T-cell (primary cell): ENCODE results near the gene UBE2G1. TPM values are rescaled to one million over a fixed set of nuclear protein-coding genes. Genes with fewer than 3 reads are reported as not detected.

Experiments
- ATAC-seq, 4 experiments: fragments of 200-7000 bp in 3 of 4; fragments of 150-1000 bp in 1 of 4; cut with Tn5 transposase; replicated peaks in 1 of 4; 1 replicate in 3 of 4; 2 replicates in 1 of 4; pipeline ENCODE4 v1.10.0; 2021; ENCODE audit warnings: moderate library complexity in 3 of 4, mild to moderate bottlenecking in 2 of 4, moderate number of reproducible peaks in 1 of 4
- CTCF ChIA-PET, 2 donors: fragments of 300-600 bp; sonication (Branson Sonifier 250); formaldehyde crosslinking; loops; one replicate each; lab custom pipeline; 2022; ENCODE audit warnings: antibody characterized with exemption in 2 of 2; lab: Charles Lee
- POLR2A ChIA-PET, 2 donors: fragments of 300-600 bp; sonication (Branson Sonifier 250); formaldehyde crosslinking; loops; one replicate each; lab custom pipeline; 2022; ENCODE audit warnings: antibody characterized with exemption in 2 of 2; lab: Charles Lee
- DNase-seq, 35 experiments: peaks; one replicate each; pipeline versions ENCODE4 v3.0.0 to v3.0.0-alpha.2; 2013 to 2023
- H3K27ac ChIP-seq: one replicate; pipeline ENCODE4 v1.5.1; 2013; ENCODE audit warnings: low read length
- H3K27me3 ChIP-seq, 2 experiments: replicated peaks in 1 of 2; 1 replicate in 1 of 2; 2 replicates in 1 of 2; pipeline versions ENCODE4 v1.6.1 to v1.7.0; 2013; ENCODE audit warnings: low read length in 1 of 2, mixed read lengths in 1 of 2; ENCODE audit not compliant: control insufficient read depth in 2 of 2, insufficient read depth in 2 of 2; ENCODE audit errors: extremely low read depth in 1 of 2
- H3K36me3 ChIP-seq, 2 donors: 1 replicate in 1 of 2; 2 replicates in 1 of 2; pipeline versions ENCODE4 v1.6.1 to v1.7.0; 2013; ENCODE audit warnings: low read length in 1 of 2; ENCODE audit not compliant: control insufficient read depth in 2 of 2, insufficient read depth in 1 of 2; ENCODE audit errors: extremely low read depth in 1 of 2
- H3K4me1 ChIP-seq, 2 experiments: 1 replicate in 1 of 2; 2 replicates in 1 of 2; pipeline versions ENCODE4 v1.6.1 to v1.7.0; 2013; ENCODE audit warnings: low read length in 2 of 2, mixed read lengths in 1 of 2; ENCODE audit not compliant: insufficient read depth in 2 of 2, control insufficient read depth in 1 of 2; ENCODE audit errors: extremely low read depth in 1 of 2
- H3K4me3 ChIP-seq, 2 donors: 1 replicate in 1 of 2; 2 replicates in 1 of 2; pipeline versions ENCODE4 v1.5.1 to v1.7.0; 2013; ENCODE audit warnings: mild to moderate bottlenecking in 2 of 2, low read length in 1 of 2, moderate library complexity in 1 of 2; ENCODE audit not compliant: control insufficient read depth in 1 of 2; ENCODE audit errors: extremely low read depth in 1 of 2
- H3K9me3 ChIP-seq: 2 replicates; pipeline ENCODE4 v1.7.0; 2013
- H3K27ac Mint-ChIP-seq, 2 donors: one replicate each; pipeline ENCODE4 v1.8.0; 2020 to 2021; ENCODE audit warnings: mild to moderate bottlenecking in 2 of 2, mixed read lengths in 2 of 2
- H3K27me3 Mint-ChIP-seq, 2 donors: one replicate each; pipeline ENCODE4 v1.8.0; 2021 to 2022; ENCODE audit warnings: mixed read lengths in 2 of 2
- H3K36me3 Mint-ChIP-seq: one replicate; pipeline ENCODE4 v1.8.0; 2021; ENCODE audit warnings: mixed read lengths
- H3K4me1 Mint-ChIP-seq, 3 donors: one replicate each; pipeline ENCODE4 v1.8.0; 2020 to 2022; ENCODE audit warnings: mixed read lengths in 3 of 3, mild to moderate bottlenecking in 1 of 3
- H3K4me3 Mint-ChIP-seq, 3 donors: one replicate each; pipeline ENCODE4 v1.8.0; 2020 to 2022; ENCODE audit warnings: mild to moderate bottlenecking in 3 of 3, mixed read lengths in 3 of 3, moderate library complexity in 3 of 3
- H3K9me3 Mint-ChIP-seq, 3 donors: one replicate each; pipeline ENCODE4 v1.8.0; 2020 to 2022; ENCODE audit warnings: mixed read lengths in 3 of 3
- WGBS: methylation state at CpG from one replicate; pipeline ENCODE4 v1.1.5; 2013; ENCODE audit warnings: missing lambda C conversion rate; ENCODE audit not compliant: insufficient coverage; 5-methylcytosine and 5-hydroxymethylcytosine counted together
- total RNA-seq, 35 experiments: library from RNA in 6 of 35; stranded (reverse) in 6 of 35; fragments of 120-200 nt in 1 of 35; gene quantifications; one replicate each; pipeline versions ENCODE4 v1.2.1 to v1.2.4 and lab custom pipeline; 2013 to 2026

The UBE2G1 gene
- total RNA-seq, 5 donors from 2014 or later (not counting 1 experiment from before 2014, with no cell fraction given), result 49.6 to 62.5 (median 56.4) TPM

- H3K36me3 Mint-ChIP-seq, result peaks cover 7% of the 10 kb centered on the region
- H3K4me3 ChIP-seq, result no peak overlapping the region
- no peaks in the 10 kb centered on the region for H3K9me3 ChIP-seq
- ChIA-PET POLR2A (no interaction called here), CTCF (no interaction called here)
- WGBS, result 100% methylated on average over 1 of the region's 7 CpGs
- peaks cover under 1 to 20% of the 10 kb centered on the region in 2 donors for H3K36me3 ChIP-seq
- H3K4me3 Mint-ChIP-seq, result no peak overlapping the region
- ATAC-seq (no peak), DNase-seq (no peak)
- H3K4me1 ChIP-seq, result peaks cover 0 to 10% of the 10 kb centered on the region in 2 experiments
- peaks cover 45 to 63% (median 45%) of the 10 kb centered on the region in 3 donors for H3K4me1 Mint-ChIP-seq
- no peak overlapping the region for H3K27ac ChIP-seq
- H3K27ac Mint-ChIP-seq, result no peak overlapping the region
- no peaks in the 10 kb centered on the region for H3K9me3 Mint-ChIP-seq
- no peaks in the 10 kb centered on the region for H3K27me3 Mint-ChIP-seq
- H3K27me3 ChIP-seq, result no peaks in the 10 kb centered on the region
Observed at GRCh38 chr17:4307179-4307930, 59.1 kb downstream of the UBE2G1 start.

GRCh38 chr17:4305224-4305623 is 61.3 kb downstream of the UBE2G1 start:
- CTCF ChIA-PET, result interaction anchor here (0.7 kb wide), 3 partner anchors 18 to 70 kb away, joined by 6 to 10 read pairs (median 6); no protein-coding TSS in a partner anchor
- H3K36me3 Mint-ChIP-seq, result peaks cover 20% of the 10 kb centered on the region
- 85% methylated on average over 4 of the region's 7 CpGs for WGBS
- POLR2A ChIA-PET, result interaction anchor here in 1 of 2 donors (0.7 kb wide), 1 partner anchor 1101 kb away, joined by 4 read pairs; no protein-coding TSS in a partner anchor
- peaks cover 27 to 42% (median 29%) of the 10 kb centered on the region in 3 donors for H3K4me1 Mint-ChIP-seq
- H3K4me3 Mint-ChIP-seq, result no peak overlapping the region
- H3K4me3 ChIP-seq, result no peak overlapping the region
- no peak overlapping the region for H3K27ac ChIP-seq
- ATAC-seq (no peak), DNase-seq (no peak)
- no peaks in the 10 kb centered on the region for H3K9me3 Mint-ChIP-seq
- no peaks in the 10 kb centered on the region for H3K27me3 ChIP-seq
- peaks cover 0 to 7% of the 10 kb centered on the region in 2 experiments for H3K4me1 ChIP-seq
- no peak overlapping the region for H3K27ac Mint-ChIP-seq
- no peaks in the 10 kb centered on the region for H3K27me3 Mint-ChIP-seq
- no peaks in the 10 kb centered on the region for H3K9me3 ChIP-seq
- peaks cover 4 to 31% of the 10 kb centered on the region in 2 donors for H3K36me3 ChIP-seq

DNA sequence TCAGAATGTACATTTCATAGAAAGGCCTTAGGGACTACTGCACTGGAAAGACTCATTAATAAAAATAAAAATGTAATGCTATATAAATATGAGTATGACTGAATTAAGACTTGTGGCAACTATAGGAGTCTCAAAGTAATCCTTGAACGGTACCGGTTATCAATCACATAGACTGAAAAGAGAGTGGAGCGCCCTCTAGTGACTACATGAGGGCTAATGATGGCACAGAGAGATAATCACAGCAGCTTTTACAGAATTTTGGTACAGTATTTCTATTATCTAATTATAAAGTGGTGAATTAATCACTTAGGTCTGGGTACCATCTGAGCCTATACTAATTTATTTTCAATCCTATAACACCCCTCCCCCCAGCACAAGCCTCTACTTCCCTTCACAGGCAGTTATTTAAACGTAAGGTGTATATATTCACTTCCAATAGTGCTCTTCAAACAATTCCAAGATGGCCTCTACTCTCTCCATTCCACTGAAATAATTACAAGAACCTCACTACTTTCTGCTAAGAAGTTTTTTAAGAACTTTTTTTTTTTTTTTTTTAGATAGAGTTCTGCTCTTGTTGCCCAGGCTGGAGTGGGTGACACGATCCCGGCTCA is 62.0 kb downstream of the UBE2G1 start:
- H3K27me3 ChIP-seq, result no peaks in the 10 kb centered on the region
- Mint-ChIP-seq H3K27me3 (no peaks in the 10 kb centered on the region), H3K9me3 (no peaks in the 10 kb centered on the region), H3K36me3 (peaks cover 20% of the 10 kb centered on the region), H3K27ac (no peak overlapping the region), H3K4me3 (no peak overlapping the region), H3K4me1 (peaks cover 21 to 35% (median 22%) of the 10 kb centered on the region in 3 donors)
- ATAC-seq (peak; percentile 71 to 82 (median 78)), DNase-seq (peak in 30 of 35 experiments; percentile 10 to 81 (median 45))
- POLR2A ChIA-PET, result interaction anchor here (0.6 to 0.7 kb wide), 2 partner anchors 10 to 1102 kb away, joined by 4 to 8 read pairs; no protein-coding TSS in a partner anchor
- H3K9me3 ChIP-seq, result no peaks in the 10 kb centered on the region
- no peak overlapping the region for H3K4me3 ChIP-seq
- no CpG with 5 or more reads among the region's 6 CpGs for WGBS
- H3K4me1 ChIP-seq, result peaks cover 0 to 7% of the 10 kb centered on the region in 2 experiments
- CTCF ChIA-PET, result interaction anchor here (0.7 kb wide), 3 partner anchors 18 to 71 kb away, joined by 6 to 10 read pairs (median 6); no protein-coding TSS in a partner anchor
- H3K36me3 ChIP-seq, result peaks cover 4 to 31% of the 10 kb centered on the region in 2 donors
- no peak overlapping the region for H3K27ac ChIP-seq

DNA sequence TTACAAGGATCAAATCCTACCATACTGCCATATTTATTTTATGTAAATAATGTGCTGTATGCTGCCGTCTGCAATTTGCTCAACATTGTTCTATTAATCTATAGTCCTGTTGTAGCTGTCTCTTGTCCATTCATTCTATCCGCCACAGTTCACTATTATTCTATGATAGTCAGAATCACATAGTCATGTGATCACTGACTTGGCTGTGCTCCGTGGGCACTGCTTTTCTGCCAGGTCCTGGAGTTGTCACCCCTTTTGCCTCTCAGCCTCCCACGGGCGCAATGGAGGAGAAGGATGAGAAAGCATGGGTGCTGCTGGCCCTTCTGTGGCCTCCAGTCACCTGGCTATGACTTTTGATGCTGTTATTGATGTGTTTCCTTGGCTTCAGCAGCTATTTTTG is 65.4 kb downstream of the UBE2G1 start:
- H3K36me3 ChIP-seq, result peaks cover 4 to 37% of the 10 kb centered on the region in 2 donors
- POLR2A ChIA-PET, result no interaction called here
- CTCF ChIA-PET, result no interaction called here
- 100% methylated on average over 1 of the region's 5 CpGs for WGBS
- Mint-ChIP-seq H3K9me3 (no peaks in the 10 kb centered on the region), H3K4me3 (no peak overlapping the region), H3K27ac (no peak overlapping the region), H3K36me3 (peaks cover 20% of the 10 kb centered on the region), H3K4me1 (peaks cover 16 to 42% (median 26%) of the 10 kb centered on the region in 3 donors), H3K27me3 (no peaks in the 10 kb centered on the region)
- no peak for DNase-seq
- no peak overlapping the region for H3K27ac ChIP-seq
- H3K4me3 ChIP-seq, result no peak overlapping the region
- no peak for ATAC-seq
- peaks cover 0 to 3% of the 10 kb centered on the region in 2 experiments for H3K4me1 ChIP-seq
- H3K9me3 ChIP-seq, result no peaks in the 10 kb centered on the region
- no peaks in the 10 kb centered on the region for H3K27me3 ChIP-seq

GRCh38 chr17:4297351-4297750 is 69.1 kb downstream of the UBE2G1 start:
- DNase-seq (no peak), ATAC-seq (no peak)
- POLR2A ChIA-PET, result interaction anchor here in 1 of 2 donors (0.7 kb wide), 1 partner anchor 623 kb away, joined by 3 read pairs; no protein-coding TSS in a partner anchor
- Histone ChIP-seq H3K9me3 (no peaks in the 10 kb centered on the region), H3K36me3 (peaks cover 4 to 40% of the 10 kb centered on the region in 2 donors), H3K4me1 (no peaks in the 10 kb centered on the region), H3K4me3 (no peak overlapping the region), H3K27ac (no peak overlapping the region), H3K27me3 (no peaks in the 10 kb centered on the region)
- Mint-ChIP-seq H3K4me1 (peaks cover 17 to 32% (median 25%) of the 10 kb centered on the region in 3 donors), H3K36me3 (peaks cover 21% of the 10 kb centered on the region), H3K4me3 (no peak overlapping the region), H3K27ac (peak overlapping the region in 1 of 2 donors; percentile 4), H3K9me3 (no peaks in the 10 kb centered on the region), H3K27me3 (no peaks in the 10 kb centered on the region)
- 73% methylated on average over 2 of the region's 3 CpGs for WGBS
- CTCF ChIA-PET, result interaction anchor here in 1 of 2 donors (0.7 kb wide), 1 partner anchor 17 kb away, joined by 3 read pairs; no protein-coding TSS in a partner anchor

DNA sequence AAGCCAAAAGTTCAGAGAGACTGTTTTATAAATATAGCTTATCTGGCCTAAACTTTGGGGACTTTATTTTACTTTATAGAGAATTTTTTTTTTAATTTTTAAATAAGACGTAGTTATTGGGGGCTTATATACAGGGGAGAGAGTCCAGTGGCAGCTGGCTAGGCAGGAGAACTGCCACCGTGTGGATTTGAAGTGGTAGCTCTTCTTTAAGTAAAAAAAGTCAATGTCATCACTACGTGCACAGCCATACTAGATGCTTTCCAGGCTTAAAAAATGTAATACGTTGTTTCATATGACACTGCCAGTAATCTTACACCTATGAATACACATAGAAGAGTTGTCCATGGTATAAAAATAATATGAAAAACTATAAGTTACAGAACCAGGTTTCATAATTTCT is 70.8 kb downstream of the UBE2G1 start:
- Histone ChIP-seq H3K27ac (no peak overlapping the region), H3K4me3 (no peak overlapping the region), H3K27me3 (no peaks in the 10 kb centered on the region), H3K9me3 (no peaks in the 10 kb centered on the region), H3K4me1 (no peaks in the 10 kb centered on the region), H3K36me3 (peaks cover 0 to 36% of the 10 kb centered on the region in 2 donors)
- POLR2A ChIA-PET, result no interaction called here
- ATAC-seq (no peak), DNase-seq (no peak)
- H3K4me3 Mint-ChIP-seq, result no peak overlapping the region
- H3K27ac Mint-ChIP-seq, result no peak overlapping the region
- CTCF ChIA-PET, result interaction anchor here in 1 of 2 donors (1.0 to 1.1 kb wide), 2 partner anchors 35 to 96 kb away, joined by 3 to 5 read pairs; no protein-coding TSS in a partner anchor
- WGBS, result no CpG with 5 or more reads among the region's 4 CpGs
- no peaks in the 10 kb centered on the region for H3K9me3 Mint-ChIP-seq
- no peaks in the 10 kb centered on the region for H3K27me3 Mint-ChIP-seq
- peaks cover 8% of the 10 kb centered on the region for H3K36me3 Mint-ChIP-seq
- peaks cover 17 to 32% (median 22%) of the 10 kb centered on the region in 3 donors for H3K4me1 Mint-ChIP-seq
